GM21367 (cell line): Measurements from ENCODE around the gene SMOC1.

Experiments
- ATAC-seq: cut with Tn5 transposase; IDR thresholded peaks from one replicate; pipeline ENCODE4 v1.9.1; 2021; ENCODE audit not compliant: unreplicated experiment

Gene SMOC1

DNA sequence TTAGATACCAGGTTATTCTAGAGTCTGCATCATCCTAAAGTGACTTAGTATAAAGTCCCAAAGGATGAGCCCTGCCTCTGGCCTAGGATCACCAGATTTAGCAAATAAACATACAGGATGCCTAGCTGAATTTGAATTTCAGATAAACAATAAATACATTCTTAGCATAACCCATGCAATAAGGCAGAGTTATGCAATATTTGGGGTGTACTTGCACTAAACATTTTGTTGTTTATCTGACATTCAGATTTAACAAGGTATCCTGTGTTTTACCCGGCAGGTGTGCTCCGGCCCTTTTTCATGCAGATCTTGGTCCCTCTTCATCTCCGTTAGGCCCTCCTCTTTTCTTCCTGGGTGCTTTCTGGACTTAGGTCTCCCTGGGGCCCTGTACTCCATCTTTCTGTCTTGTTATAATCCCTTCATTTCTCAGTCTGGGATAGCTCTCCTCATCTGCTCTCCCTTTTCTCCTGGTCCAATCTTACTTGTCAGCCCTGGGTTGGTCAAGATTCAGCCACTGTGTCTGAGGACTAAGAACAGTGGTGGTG lies 18.1 kb upstream of the SMOC1 start:
- ATAC-seq = no peak

DNA sequence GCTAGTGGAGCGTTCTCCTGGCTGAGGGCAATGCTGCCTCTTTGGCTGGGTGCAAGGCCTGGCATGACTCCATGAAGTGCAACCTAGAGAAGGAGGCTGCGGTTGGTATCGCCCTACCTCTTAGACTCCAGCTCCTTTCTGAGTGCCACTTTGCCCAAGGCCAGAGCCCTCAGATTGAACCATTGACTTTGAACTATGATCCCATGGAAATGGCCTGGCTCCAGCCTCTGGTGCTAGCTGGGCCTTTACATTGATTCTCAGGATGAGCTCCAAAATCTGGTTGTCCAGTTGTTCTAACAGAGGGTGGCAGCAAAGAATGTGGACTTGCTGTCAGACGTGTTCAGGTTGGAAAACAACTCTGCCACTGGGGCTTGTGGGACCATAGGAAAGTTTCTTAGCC lies 16.1 kb upstream of the SMOC1 start:
- no peak for ATAC-seq

- ATAC-seq = no peak
Measured at GRCh38 chr14:69865701-69866365, 13.4 kb upstream of the SMOC1 start.

DNA sequence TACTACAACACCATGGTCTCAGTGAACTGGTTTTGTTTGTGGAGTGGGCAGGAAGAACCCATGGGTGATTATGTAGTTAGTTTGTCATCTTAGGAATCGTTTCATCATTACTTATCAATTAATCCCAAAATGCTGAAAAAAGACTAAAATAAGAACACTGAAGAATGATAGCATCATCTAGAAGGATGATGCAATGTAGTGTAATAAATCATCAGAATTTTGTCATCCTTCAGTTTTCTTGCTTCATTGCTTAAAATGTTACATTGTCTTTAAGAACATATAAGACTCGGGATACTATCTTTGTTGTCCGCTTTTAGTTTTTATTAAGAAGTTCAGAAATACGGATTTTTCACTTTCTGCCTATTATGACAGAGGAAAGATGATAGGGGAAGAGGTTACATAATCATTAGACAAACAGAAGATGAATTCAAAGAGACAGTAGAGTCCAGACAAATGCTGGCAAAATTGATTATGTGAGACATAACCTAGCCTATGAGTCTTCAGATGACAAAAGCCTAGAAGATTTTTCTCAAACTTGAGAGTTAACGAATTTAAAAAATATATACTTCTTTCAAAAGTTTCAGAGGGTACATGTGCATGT lies 10.8 kb upstream of the SMOC1 start:
- ATAC-seq = no peak

- no peak for ATAC-seq
Measured at GRCh38 chr14:69870613-69871012, 8.6 kb upstream of the SMOC1 start.

GRCh38 chr14:69873877-69874780 lies 5.1 kb upstream of the SMOC1 start:
- ATAC-seq = no peak

DNA sequence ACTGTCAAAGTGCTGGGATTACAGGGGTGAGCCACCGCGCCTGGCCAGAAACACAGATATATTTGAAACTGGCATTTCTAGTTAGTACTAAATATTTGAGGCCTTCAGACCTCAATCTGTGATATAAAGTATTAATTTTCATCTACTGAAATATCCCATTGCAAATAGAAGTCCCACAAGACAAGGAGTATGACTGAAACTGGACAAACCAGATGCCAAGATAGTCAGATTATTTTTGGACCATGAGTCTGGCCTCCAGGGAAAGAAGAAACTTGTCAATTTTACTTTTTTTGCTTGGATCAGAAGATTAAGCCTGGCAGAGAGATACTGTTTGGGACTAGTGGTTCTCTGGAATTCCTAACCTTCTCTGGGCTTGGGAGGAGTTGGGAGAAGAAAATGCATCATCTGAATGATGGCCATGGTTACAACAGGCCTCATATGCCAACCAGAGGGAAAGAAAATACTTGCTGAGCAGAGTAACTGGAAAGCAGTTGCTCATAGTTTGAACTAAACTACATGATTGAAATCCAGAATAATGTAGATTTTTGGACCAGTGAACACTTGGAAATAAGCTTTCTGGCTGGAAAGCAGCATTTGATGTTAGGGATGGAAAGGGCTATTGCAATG lies 2.9 kb upstream of the SMOC1 start:
- no peak for ATAC-seq

DNA sequence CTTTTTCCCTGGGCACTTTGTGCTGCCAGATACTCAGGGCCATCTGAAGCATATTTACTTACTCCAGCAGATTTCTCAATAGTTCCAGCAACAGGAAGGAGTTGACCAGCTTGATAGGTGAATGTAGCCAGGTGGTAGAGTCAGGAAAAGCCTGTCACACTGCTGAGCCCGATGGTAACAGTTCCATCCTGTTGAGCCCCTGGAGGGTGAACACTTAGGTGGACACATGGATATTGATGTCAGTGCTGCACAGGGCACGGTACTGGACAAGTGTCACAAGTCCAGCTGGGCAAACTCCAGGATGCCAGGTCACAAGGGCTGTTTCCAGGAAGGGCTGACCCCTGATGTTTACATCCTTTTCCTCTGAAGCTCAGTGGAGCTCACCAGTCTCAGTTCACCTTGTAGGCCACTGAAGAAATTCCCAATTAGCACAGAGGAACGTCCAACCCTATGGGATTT lies 2.3 kb upstream of the SMOC1 start:
- ATAC-seq = no peak

DNA sequence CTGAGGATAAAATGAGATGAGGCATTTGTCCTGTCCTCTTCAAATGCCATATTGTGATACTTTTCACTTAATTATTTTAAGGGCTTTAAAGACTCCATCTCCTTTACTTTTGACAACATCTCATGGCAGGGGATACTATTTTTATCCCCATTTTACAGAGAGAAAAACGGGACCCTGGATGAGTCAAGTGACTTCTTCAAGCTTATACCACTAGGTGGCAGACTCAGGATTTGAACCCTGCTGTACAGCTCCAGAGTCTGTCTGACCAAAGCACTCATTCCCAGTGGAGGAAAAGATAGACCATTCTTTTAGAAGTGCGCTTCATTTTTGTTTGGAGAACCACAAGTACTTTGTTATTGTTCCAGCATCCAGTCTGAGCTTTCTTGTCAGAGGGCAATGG lies 1.7 kb upstream of the SMOC1 start:
- ATAC-seq = no peak

DNA sequence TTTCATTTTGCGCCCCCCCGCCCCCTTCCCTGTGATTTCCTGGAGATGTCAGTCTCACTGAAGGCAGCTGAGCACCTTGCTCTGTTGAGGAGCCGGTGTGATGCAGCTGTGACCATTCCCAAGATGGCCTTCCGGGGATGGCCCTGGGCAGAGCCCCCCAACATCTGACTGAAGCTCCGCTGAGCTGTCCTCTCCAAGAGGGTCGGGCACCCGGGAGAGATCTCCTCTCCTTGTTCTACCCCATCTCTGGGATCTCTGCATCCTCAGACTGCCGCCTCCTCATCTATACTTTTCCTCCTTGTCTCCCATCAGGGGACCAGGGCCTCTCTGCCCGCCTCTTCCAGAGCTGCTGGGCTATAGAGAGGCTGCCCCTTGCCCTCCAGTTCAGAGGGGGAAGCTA lies 965 bp upstream of the SMOC1 start:
- no peak for ATAC-seq

- ATAC-seq = no peak
Measured at GRCh38 chr14:69880044-69880487, 850 bp downstream of the SMOC1 start.

DNA sequence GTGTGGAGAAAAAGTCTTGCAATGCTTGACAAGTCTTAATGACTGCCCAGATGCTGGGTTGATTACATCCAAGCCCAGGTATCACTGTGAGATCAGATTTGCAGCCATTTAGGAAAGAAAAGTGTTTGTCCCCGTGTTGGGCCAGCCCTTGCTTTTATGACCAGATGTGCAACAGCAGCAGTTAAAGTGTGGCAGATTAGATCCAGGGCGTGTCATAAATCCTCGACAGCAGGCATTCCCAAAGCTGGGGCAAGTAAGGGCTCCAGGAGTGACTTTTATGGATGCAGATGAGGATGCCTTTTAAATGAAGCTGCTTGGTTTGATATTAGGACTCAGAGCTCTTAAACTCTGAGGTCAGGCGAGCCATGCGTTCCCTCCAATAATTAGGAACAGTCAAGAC lies 1.7 kb downstream of the SMOC1 start:
- ATAC-seq = no peak

GRCh38 chr14:69882116-69882864 lies 3.1 kb downstream of the SMOC1 start:
- ATAC-seq = no peak

DNA sequence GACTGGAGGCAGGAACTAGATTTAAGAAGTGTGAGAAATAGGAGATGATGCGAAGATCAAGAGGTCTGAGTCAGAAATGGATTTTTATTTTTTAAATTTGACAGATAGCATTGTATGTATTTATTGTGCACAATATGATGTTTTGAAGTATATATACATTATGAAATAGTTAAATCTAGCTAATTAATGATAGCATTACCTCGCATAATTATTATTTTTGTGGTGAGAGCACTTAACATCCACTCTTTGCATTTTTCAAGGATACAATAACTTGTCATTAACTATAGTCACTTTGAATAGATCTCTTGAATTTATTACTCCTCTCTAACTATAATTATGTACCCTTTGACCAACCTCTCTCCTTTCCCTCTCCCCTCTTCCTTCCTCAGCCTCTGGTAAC lies 3.7 kb downstream of the SMOC1 start:
- ATAC-seq = no peak

GRCh38 chr14:69886453-69887242 lies 7.4 kb downstream of the SMOC1 start:
- ATAC-seq = no peak

- ATAC-seq = no peak
Measured at GRCh38 chr14:69887740-69888657, 8.8 kb downstream of the SMOC1 start.

GRCh38 chr14:69891422-69891821 lies 12.2 kb downstream of the SMOC1 start:
- ATAC-seq = no peak

- ATAC-seq = no peak
Measured at GRCh38 chr14:69895109-69895508, 15.9 kb downstream of the SMOC1 start.

DNA sequence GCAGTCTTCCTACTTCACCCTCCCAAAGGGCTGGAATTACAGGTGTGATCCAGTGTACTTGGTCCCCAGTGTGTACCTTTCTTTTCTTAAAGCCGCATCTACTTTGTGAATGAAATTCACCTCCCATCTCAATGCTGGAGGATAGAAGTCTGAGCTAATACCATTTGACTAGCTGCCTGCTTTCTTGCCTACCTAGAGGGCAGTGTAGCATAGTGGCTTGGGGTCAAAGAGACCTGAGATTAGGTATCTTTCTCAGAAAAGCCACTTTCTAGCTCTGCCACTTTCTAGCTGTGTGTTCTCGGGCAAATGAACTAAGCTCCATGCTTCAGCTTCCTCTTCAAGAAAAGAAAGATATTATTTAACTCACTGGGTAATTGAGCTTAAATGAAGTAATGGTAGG lies 16.9 kb downstream of the SMOC1 start:
- ATAC-seq = no peak
